MM.1S (cell line): ENCODE measurements around the gene ANKHD1.

ENCODE experiments used
- DNase-seq: peaks from one replicate; pipeline ENCODE4 v3.0.0-alpha.2; 2015
- H2AFZ ChIP-seq: fragments of 300-600 bp; sonication (generic); 2 replicates; pipeline ENCODE4 v1.6.0; 2016; ENCODE audit warnings: antibody characterized with exemption, low read length
- H3F3A ChIP-seq: fragments of 300-600 bp; sonication (generic); 2 replicates; pipeline ENCODE4 v1.6.1; 2016; ENCODE audit warnings: mild to moderate bottlenecking, antibody characterized with exemption, low read length, moderate library complexity, mixed read lengths; ENCODE audit not compliant: insufficient read depth
- H3K27ac ChIP-seq: fragments of 300-600 bp; sonication (generic); 2 replicates; pipeline ENCODE4 v1.5.1; 2016; ENCODE audit warnings: mild to moderate bottlenecking, low read length
- H3K27me3 ChIP-seq: fragments of 300-600 bp; sonication (generic); replicated peaks from 2 replicates; pipeline ENCODE4 v1.6.0; 2016; ENCODE audit warnings: low read length; ENCODE audit not compliant: insufficient read depth
- H3K36me3 ChIP-seq: fragments of 300-600 bp; sonication (generic); replicated peaks from 2 replicates; pipeline ENCODE4 v1.6.1; 2016; ENCODE audit warnings: mild to moderate bottlenecking, low read length, mixed read lengths; ENCODE audit not compliant: insufficient read depth
- H3K4me1 ChIP-seq: fragments of 300-600 bp; sonication (generic); 2 replicates; pipeline ENCODE4 v1.6.1; 2016; ENCODE audit warnings: low read length, mixed read lengths
- H3K4me2 ChIP-seq: fragments of 300-600 bp; sonication (generic); 2 replicates; pipeline ENCODE4 v1.6.0; 2016; ENCODE audit warnings: low read depth, low read length
- H3K4me3 ChIP-seq: fragments of 300-600 bp; sonication (generic); 2 replicates; pipeline ENCODE4 v1.5.1; 2016; ENCODE audit warnings: low read length, mixed read lengths
- H3K79me2 ChIP-seq: fragments of 300-600 bp; sonication (generic); 2 replicates; pipeline ENCODE4 v1.6.1; 2016; ENCODE audit warnings: mixed run types, low read length, mixed read lengths
- H3K9ac ChIP-seq: fragments of 300-600 bp; sonication (generic); 2 replicates; pipeline ENCODE4 v1.6.1; 2016; ENCODE audit warnings: low read length, mixed read lengths
- H3K9me2 ChIP-seq: fragments of 300-600 bp; sonication (generic); replicated peaks from 2 replicates; pipeline ENCODE4 v1.6.1; 2016; ENCODE audit warnings: mild to moderate bottlenecking, low read length, mixed read lengths; ENCODE audit not compliant: insufficient read depth
- H3K9me3 ChIP-seq: fragments of 300-600 bp; sonication (generic); replicated peaks from 2 replicates; pipeline ENCODE4 v1.6.1; 2016; ENCODE audit warnings: mild to moderate bottlenecking, low read length, mixed read lengths; ENCODE audit not compliant: insufficient read depth
- H4K20me1 ChIP-seq: fragments of 300-600 bp; sonication (generic); 2 replicates; pipeline ENCODE4 v1.6.1; 2016; ENCODE audit warnings: mild to moderate bottlenecking, low read length, moderate library complexity, mixed read lengths; ENCODE audit not compliant: insufficient read depth
- EZH2 ChIP-seq: fragments of 300-600 bp; sonication (generic); optimal IDR thresholded peaks from 2 replicates; pipeline ENCODE3; 2017; ENCODE audit warnings: low read depth, mild to moderate bottlenecking, antibody characterized with exemption, low read length, mixed read lengths
- EZH2phosphoT487 ChIP-seq: fragments of 300-600 bp; sonication (generic); IDR thresholded peaks from 2 replicates; pipeline ENCODE4 v1.6.1; 2018; ENCODE audit warnings: antibody characterized with exemption, low read length
- TF ChIP-seq, protein P1 (sequence below): fragments of 300-600 bp; sonication (generic); IDR thresholded peaks from 2 replicates; pipeline ENCODE4 v1.5.1; 2016; ENCODE audit warnings: antibody characterized with exemption, low read length, mixed read lengths

The ANKHD1 gene

DNA sequence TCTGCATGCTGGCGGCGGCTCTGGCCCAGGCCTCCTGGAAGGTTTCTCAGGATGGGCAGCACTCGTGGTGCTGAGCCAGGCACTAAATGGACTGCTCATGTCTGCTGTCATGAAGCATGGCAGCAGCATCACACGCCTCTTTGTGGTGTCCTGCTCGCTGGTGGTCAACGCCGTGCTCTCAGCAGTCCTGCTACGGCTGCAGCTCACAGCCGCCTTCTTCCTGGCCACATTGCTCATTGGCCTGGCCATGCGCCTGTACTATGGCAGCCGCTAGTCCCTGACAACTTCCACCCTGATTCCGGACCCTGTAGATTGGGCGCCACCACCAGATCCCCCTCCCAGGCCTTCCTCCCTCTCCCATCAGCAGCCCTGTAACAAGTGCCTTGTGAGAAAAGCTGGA, 166.2 kb downstream of the ANKHD1 start:
- H3K9ac ChIP-seq = no peak overlapping the region
- TF ChIP-seq EZH2phosphoT487 = no peak
- TF ChIP-seq EZH2 = no peak
- TF ChIP-seq, protein P1, sequence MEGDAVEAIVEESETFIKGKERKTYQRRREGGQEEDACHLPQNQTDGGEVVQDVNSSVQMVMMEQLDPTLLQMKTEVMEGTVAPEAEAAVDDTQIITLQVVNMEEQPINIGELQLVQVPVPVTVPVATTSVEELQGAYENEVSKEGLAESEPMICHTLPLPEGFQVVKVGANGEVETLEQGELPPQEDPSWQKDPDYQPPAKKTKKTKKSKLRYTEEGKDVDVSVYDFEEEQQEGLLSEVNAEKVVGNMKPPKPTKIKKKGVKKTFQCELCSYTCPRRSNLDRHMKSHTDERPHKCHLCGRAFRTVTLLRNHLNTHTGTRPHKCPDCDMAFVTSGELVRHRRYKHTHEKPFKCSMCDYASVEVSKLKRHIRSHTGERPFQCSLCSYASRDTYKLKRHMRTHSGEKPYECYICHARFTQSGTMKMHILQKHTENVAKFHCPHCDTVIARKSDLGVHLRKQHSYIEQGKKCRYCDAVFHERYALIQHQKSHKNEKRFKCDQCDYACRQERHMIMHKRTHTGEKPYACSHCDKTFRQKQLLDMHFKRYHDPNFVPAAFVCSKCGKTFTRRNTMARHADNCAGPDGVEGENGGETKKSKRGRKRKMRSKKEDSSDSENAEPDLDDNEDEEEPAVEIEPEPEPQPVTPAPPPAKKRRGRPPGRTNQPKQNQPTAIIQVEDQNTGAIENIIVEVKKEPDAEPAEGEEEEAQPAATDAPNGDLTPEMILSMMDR = no peak
- H3K4me3 ChIP-seq = no peak overlapping the region
- no peaks in the 10 kb centered on the region for H3K36me3 ChIP-seq
- H3K9me3 ChIP-seq = no peaks in the 10 kb centered on the region
- no peak overlapping the region for H3K4me2 ChIP-seq
- peaks cover 18% of the 10 kb centered on the region for H3F3A ChIP-seq
- H3K27ac ChIP-seq = peak overlapping the region; percentile 70; the same call in 1 of the 2 replicates
- H3K27me3 ChIP-seq = no peaks in the 10 kb centered on the region
- peaks cover 46% of the 10 kb centered on the region for H3K79me2 ChIP-seq
- DNase-seq = no peak
- H4K20me1 ChIP-seq = no peaks in the 10 kb centered on the region
- no peak overlapping the region for H2AFZ ChIP-seq
- H3K9me2 ChIP-seq = no peaks in the 10 kb centered on the region
- H3K4me1 ChIP-seq = peaks cover 44% of the 10 kb centered on the region

DNA sequence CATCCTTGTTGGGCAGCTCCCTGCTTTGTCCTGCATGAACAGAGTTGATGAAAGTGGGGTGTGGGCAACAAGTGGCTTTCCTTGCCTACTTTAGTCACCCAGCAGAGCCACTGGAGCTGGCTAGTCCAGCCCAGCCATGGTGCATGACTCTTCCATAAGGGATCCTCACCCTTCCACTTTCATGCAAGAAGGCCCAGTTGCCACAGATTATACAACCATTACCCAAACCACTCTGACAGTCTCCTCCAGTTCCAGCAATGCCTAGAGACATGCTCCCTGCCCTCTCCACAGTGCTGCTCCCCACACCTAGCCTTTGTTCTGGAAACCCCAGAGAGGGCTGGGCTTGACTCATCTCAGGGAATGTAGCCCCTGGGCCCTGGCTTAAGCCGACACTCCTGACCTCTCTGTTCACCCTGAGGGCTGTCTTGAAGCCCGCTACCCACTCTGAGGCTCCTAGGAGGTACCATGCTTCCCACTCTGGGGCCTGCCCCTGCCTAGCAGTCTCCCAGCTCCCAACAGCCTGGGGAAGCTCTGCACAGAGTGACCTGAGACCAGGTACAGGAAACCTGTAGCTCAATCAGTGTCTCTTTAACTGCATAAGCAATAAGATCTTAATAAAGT, 166.9 kb downstream of the ANKHD1 start:
- Histone ChIP-seq H3K27ac (peak overlapping the region; percentile 70), H3F3A (peaks cover 18% of the 10 kb centered on the region), H4K20me1 (no peaks in the 10 kb centered on the region), H3K79me2 (peaks cover 46% of the 10 kb centered on the region), H2AFZ (no peak overlapping the region), H3K27me3 (no peaks in the 10 kb centered on the region), H3K4me2 (peak overlapping the region; percentile 65), H3K4me3 (no peak overlapping the region; the same call in 1 of the 2 replicates), H3K9me2 (no peaks in the 10 kb centered on the region), H3K4me1 (peaks cover 40% of the 10 kb centered on the region), H3K9ac (peak overlapping the region; percentile 40; the same call in 1 of the 2 replicates), H3K36me3 (no peaks in the 10 kb centered on the region), H3K9me3 (no peaks in the 10 kb centered on the region)
- no peak for DNase-seq
- no peak for TF ChIP-seq EZH2

DNA sequence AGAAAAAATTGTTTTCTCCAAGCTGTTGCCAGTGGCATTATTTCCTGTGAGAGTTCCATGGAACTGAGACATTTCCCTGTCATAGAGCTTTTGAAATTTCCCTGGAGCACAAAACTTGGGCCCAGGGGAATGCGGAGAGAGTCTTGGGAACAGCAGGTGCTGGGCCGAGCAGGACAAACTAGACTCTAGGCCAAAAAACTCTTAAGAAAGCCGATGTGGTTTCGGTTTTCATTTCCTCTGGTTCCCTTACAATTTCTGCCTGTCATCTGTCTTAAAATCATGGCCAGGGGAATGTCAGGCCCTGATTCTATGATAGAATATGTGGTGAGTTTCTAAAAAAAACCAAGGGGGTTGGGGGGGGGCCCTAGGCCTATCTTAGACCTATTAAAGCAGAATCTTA, 167.6 kb downstream of the ANKHD1 start:
- H3K4me3 ChIP-seq = no peak overlapping the region; the same call in 1 of the 2 replicates
- H2AFZ ChIP-seq = no peak overlapping the region
- H3K9ac ChIP-seq = peak overlapping the region; percentile 40
- peaks cover 38% of the 10 kb centered on the region for H3K4me1 ChIP-seq
- H3K27me3 ChIP-seq = no peaks in the 10 kb centered on the region
- TF ChIP-seq, protein P1 = no peak
- TF ChIP-seq EZH2phosphoT487 (no peak), EZH2 (no peak)
- H3K9me2 ChIP-seq = no peaks in the 10 kb centered on the region
- H3K4me2 ChIP-seq = peak overlapping the region; percentile 65
- no peaks in the 10 kb centered on the region for H3K36me3 ChIP-seq
- H3K9me3 ChIP-seq = no peaks in the 10 kb centered on the region
- H3F3A ChIP-seq = peaks cover 18% of the 10 kb centered on the region
- H3K79me2 ChIP-seq = peaks cover 46% of the 10 kb centered on the region
- H4K20me1 ChIP-seq = no peaks in the 10 kb centered on the region
- H3K27ac ChIP-seq = peak overlapping the region; percentile 70
- DNase-seq = peak; percentile 78

DNA sequence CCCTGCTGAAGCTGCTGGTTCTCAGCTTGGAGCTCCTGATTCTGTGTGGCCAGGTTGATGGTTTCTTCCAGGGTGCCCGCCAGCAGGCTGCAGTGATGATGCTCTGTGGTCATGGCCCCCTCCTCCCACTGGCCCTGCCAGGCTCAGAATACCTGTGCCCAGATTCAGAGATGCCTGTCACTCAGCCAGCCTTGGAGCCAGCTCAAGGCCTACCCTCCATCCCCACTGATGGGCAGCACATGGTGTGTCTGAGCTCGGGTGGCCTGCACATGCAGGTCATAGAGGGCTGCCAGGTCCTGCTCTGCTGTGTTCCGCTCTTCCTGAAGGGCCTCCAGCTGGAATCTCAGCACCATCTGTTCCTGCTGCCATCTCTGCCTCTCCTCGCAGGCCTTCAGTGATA, 168.4 kb downstream of the ANKHD1 start:
- Histone ChIP-seq H3K79me2 (peaks cover 41% of the 10 kb centered on the region), H3K4me3 (no peak overlapping the region), H3K9me2 (no peaks in the 10 kb centered on the region), H2AFZ (no peak overlapping the region), H3K4me2 (peak overlapping the region; percentile 65; the same call in 1 of the 2 replicates), H3K27me3 (no peaks in the 10 kb centered on the region), H3K9ac (no peak overlapping the region; the same call in 1 of the 2 replicates), H3F3A (peaks cover 18% of the 10 kb centered on the region), H3K27ac (peak overlapping the region; percentile 70; the same call in 1 of the 2 replicates), H3K9me3 (no peaks in the 10 kb centered on the region), H3K4me1 (peaks cover 38% of the 10 kb centered on the region), H3K36me3 (no peaks in the 10 kb centered on the region), H4K20me1 (no peaks in the 10 kb centered on the region)
- DNase-seq = no peak
- TF ChIP-seq EZH2 = no peak
